ENCODE results near the gene OR10G6.

The OR10G6 gene

GRCh38 chr11:123976770-123977560 lies 18.0 kb downstream of the OR10G6 start:
- Histone ChIP-seq H3K4me3 (ENCODE audit: insufficient read depth, low read depth, low read length) (no peak overlapping the region), H3K36me3 (ENCODE audit: control insufficient read depth, insufficient read depth, low read length) (no peaks in the 10 kb centered on the region), H3K9me3 (ENCODE audit: control insufficient read depth, low read length) (no peaks in the 10 kb centered on the region), H3K27me3 (ENCODE audit: control insufficient read depth, insufficient read depth, low read length, poor library complexity, severe bottlenecking) (no peaks in the 10 kb centered on the region), H3K4me1 (ENCODE audit: control insufficient read depth, insufficient read depth, low read length) (no peaks in the 10 kb centered on the region), H3K27ac (ENCODE audit: insufficient read depth, low read depth, low read length, poor library complexity, severe bottlenecking) (no peak overlapping the region)
- 93 to 95% methylated on average over 18 of the region's 18 CpGs for WGBS, 2 experiments

DNA sequence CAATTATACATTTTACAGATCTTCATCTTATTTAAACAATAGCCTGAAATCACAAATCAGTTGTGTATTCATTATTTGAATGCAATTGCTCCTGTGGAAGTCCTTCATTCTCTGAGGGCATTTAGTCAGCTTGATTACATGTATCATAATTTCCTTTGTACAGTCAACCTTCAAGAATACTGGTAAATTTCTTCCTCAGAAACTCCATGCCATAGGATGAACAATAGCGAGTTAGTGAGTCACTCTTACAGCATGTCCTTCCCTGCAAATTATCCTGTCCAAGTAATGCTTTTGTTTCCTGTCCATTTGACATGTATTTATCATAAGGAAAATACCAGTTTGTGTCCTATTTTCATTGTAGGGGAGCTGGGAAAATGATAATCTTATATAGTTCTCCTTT lies 21.1 kb downstream of the OR10G6 start:
- WGBS, 2 experiments, result 94 to 100% methylated on average over 1 of the region's 1 CpG
- H3K27ac ChIP-seq (ENCODE audit: insufficient read depth, low read depth, low read length, poor library complexity, severe bottlenecking), result no peak overlapping the region

DNA sequence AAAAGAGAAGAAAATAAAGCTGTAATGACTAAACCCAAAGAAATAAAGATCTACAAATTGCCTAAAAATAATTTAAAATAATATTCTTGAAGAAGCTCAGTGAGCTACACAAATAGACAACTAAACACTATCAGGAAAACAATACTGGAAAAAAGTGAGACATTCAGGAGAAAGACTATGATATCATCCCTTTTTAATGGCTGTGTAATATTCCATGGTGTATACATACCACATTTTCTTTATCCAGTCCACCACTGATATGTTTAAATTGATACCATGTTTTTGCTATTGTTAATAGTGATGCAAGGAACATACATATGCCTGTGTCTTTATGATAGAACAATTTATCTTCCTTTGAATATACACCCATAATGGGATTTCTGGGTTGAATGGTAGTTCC lies 38.2 kb downstream of the OR10G6 start:
- Histone ChIP-seq H3K36me3 (ENCODE audit: control insufficient read depth, insufficient read depth, low read length) (no peaks in the 10 kb centered on the region), H3K9me3 (ENCODE audit: control insufficient read depth, low read length) (no peaks in the 10 kb centered on the region), H3K4me3 (ENCODE audit: insufficient read depth, low read depth, low read length) (no peak overlapping the region), H3K4me1 (ENCODE audit: control insufficient read depth, insufficient read depth, low read length) (no peaks in the 10 kb centered on the region), H3K27ac (ENCODE audit: insufficient read depth, low read depth, low read length, poor library complexity, severe bottlenecking) (no peak overlapping the region), H3K27me3 (ENCODE audit: control insufficient read depth, insufficient read depth, low read length, poor library complexity, severe bottlenecking) (no peaks in the 10 kb centered on the region)

More for the DNA sequence above, 21.1 kb downstream of the OR10G6 start:
- no peaks in the 10 kb centered on the region for H3K9me3 ChIP-seq (ENCODE audit: control insufficient read depth, low read length)
- H3K36me3 ChIP-seq (ENCODE audit: control insufficient read depth, insufficient read depth, low read length), result no peaks in the 10 kb centered on the region
- no peaks in the 10 kb centered on the region for H3K27me3 ChIP-seq (ENCODE audit: control insufficient read depth, insufficient read depth, low read length, poor library complexity, severe bottlenecking)
- H3K4me3 ChIP-seq (ENCODE audit: insufficient read depth, low read depth, low read length), result no peak overlapping the region
- no peaks in the 10 kb centered on the region for H3K4me1 ChIP-seq (ENCODE audit: control insufficient read depth, insufficient read depth, low read length)

DNA sequence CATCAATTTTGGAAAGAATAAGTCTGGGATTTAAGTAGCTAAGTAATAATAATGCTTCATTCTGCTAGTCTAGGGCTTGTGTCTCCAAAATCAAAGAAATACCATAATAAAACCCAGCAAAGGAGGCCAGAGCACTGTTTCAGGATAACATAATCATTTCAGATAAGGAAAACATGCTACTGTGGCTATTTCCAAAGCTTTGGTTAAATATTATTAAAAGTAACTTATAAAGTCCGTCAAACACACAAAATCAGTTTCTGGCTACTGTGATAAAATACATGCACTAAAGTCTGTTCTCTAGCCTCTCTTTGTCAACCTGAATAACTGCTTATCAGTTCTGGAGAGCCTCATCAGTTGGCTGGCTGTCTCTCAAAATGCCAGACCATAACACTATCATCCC lies 49.8 kb downstream of the OR10G6 start:
- Histone ChIP-seq H3K9me3 (ENCODE audit: control insufficient read depth, low read length) (no peaks in the 10 kb centered on the region), H3K4me3 (ENCODE audit: insufficient read depth, low read depth, low read length) (no peak overlapping the region), H3K27me3 (ENCODE audit: control insufficient read depth, insufficient read depth, low read length, poor library complexity, severe bottlenecking) (no peaks in the 10 kb centered on the region), H3K4me1 (ENCODE audit: control insufficient read depth, insufficient read depth, low read length) (no peaks in the 10 kb centered on the region), H3K36me3 (ENCODE audit: control insufficient read depth, insufficient read depth, low read length) (no peaks in the 10 kb centered on the region), H3K27ac (ENCODE audit: insufficient read depth, low read depth, low read length, poor library complexity, severe bottlenecking) (no peak overlapping the region)
- WGBS, 2 experiments, result 96 to 100% methylated on average over 1 of the region's 1 CpG
